GF-D8 (cell line): ENCODE results near the gene PTPRM.

Experiments used
- DNase-seq: peaks from one replicate; lab custom pipeline; 2025; lab: John Stamatoyannopoulos, UW

PTPRM gene

GRCh38 chr18:7626922-7627440 is 59.9 kb downstream of the PTPRM start:
- no peak for DNase-seq

GRCh38 chr18:7629416-7629815 is 62.3 kb downstream of the PTPRM start:
- no peak for DNase-seq

GRCh38 chr18:7630731-7631442 is 63.8 kb downstream of the PTPRM start:
- DNase-seq = no peak

- no peak for DNase-seq
Measured at GRCh38 chr18:7632152-7633098, 65.3 kb downstream of the PTPRM start.

GRCh38 chr18:7633171-7633570 is 66.1 kb downstream of the PTPRM start:
- DNase-seq = no peak

GRCh38 chr18:7635948-7636347 is 68.8 kb downstream of the PTPRM start:
- DNase-seq = no peak

GRCh38 chr18:7637269-7637668 is 70.2 kb downstream of the PTPRM start:
- DNase-seq = no peak

GRCh38 chr18:7638321-7638720 is 71.2 kb downstream of the PTPRM start:
- DNase-seq = no peak

- DNase-seq = no peak
Measured at GRCh38 chr18:7641813-7642212, 74.7 kb downstream of the PTPRM start.

- no peak for DNase-seq
Measured at GRCh38 chr18:7642331-7642890, 75.3 kb downstream of the PTPRM start.

- DNase-seq = no peak
Measured at GRCh38 chr18:7645756-7646155, 78.6 kb downstream of the PTPRM start.

GRCh38 chr18:7646174-7646886 is 79.2 kb downstream of the PTPRM start:
- no peak for DNase-seq

GRCh38 chr18:7647500-7647899 is 80.4 kb downstream of the PTPRM start:
- no peak for DNase-seq

GRCh38 chr18:7657050-7657449 is 89.9 kb downstream of the PTPRM start:
- no peak for DNase-seq

- no peak for DNase-seq
Measured at GRCh38 chr18:7657937-7658336, 90.8 kb downstream of the PTPRM start.

- DNase-seq = no peak
Measured at GRCh38 chr18:7658701-7659100, 91.6 kb downstream of the PTPRM start.

GRCh38 chr18:7661207-7661606 is 94.1 kb downstream of the PTPRM start:
- DNase-seq = no peak

GRCh38 chr18:7662866-7663265 is 95.8 kb downstream of the PTPRM start:
- no peak for DNase-seq

- no peak for DNase-seq
Measured at GRCh38 chr18:7663366-7664312, 96.5 kb downstream of the PTPRM start.

GRCh38 chr18:7666195-7666776 is 99.2 kb downstream of the PTPRM start:
- no peak for DNase-seq
